ENCODE data around the gene SLC32A1. TPM values are rescaled to one million over a fixed set of nuclear protein-coding genes. Genes with fewer than 3 reads are reported as not detected.

SLC32A1 gene
- total RNA-seq, 1 experiment from 2014 or later: 0.09 TPM

DNA sequence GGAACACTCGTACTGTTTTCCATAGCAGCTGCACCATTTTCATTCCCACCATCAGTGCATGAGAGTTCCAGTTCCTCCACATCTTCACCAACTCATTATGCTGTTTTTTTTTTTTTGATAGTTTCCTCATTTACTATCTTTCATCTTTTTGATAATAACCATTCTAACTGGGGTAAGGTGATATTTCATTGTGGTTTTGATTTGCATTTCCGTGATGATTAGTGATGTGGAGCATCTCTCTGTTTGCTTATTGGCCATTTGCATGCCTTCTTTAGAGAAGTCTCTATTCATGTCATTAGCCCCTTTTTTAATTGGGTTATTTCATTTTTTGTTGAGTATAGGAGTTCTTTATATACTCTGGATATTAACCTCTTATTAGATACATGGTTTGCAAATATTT, 49.9 kb downstream of the SLC32A1 start:
- Mint-ChIP-seq H3K9me3 (peaks cover 19% of the 10 kb centered on the region), H3K36me3 (peaks cover 40% of the 10 kb centered on the region), H3K4me1 (peaks cover 7% of the 10 kb centered on the region), H3K27ac (no peak overlapping the region), H3K4me3 (no peak overlapping the region), H3K27me3 (ENCODE audit: low read depth) (no peaks in the 10 kb centered on the region)
- DNase-seq (ENCODE audit: low spot score) (no peak), ATAC-seq (no peak)
- TF ChIP-seq, protein P1, sequence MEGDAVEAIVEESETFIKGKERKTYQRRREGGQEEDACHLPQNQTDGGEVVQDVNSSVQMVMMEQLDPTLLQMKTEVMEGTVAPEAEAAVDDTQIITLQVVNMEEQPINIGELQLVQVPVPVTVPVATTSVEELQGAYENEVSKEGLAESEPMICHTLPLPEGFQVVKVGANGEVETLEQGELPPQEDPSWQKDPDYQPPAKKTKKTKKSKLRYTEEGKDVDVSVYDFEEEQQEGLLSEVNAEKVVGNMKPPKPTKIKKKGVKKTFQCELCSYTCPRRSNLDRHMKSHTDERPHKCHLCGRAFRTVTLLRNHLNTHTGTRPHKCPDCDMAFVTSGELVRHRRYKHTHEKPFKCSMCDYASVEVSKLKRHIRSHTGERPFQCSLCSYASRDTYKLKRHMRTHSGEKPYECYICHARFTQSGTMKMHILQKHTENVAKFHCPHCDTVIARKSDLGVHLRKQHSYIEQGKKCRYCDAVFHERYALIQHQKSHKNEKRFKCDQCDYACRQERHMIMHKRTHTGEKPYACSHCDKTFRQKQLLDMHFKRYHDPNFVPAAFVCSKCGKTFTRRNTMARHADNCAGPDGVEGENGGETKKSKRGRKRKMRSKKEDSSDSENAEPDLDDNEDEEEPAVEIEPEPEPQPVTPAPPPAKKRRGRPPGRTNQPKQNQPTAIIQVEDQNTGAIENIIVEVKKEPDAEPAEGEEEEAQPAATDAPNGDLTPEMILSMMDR (IDR thresholded peaks at IDR 0.05): no peak
- TF ChIP-seq NR1H2 (CRISPR knock-in tag; IDR thresholded peaks at IDR 0.05) (no peak), GRHL2 (CRISPR knock-in tag; IDR thresholded peaks at IDR 0.05; ENCODE audit: insufficient replicate concordance, severe bottlenecking) (no peak), ZNF219 (CRISPR knock-in tag; IDR thresholded peaks at IDR 0.05; ENCODE audit: borderline replicate concordance) (no peak), NFYB (CRISPR knock-in tag; conservative IDR thresholded peaks at IDR 0.05; ENCODE audit: low read depth) (no peak), ELF4 (CRISPR knock-in tag; IDR thresholded peaks at IDR 0.05; ENCODE audit: low read depth) (no peak), PRRX2 (CRISPR knock-in tag; IDR thresholded peaks at IDR 0.05) (no peak), ZNF281 (CRISPR knock-in tag; IDR thresholded peaks at IDR 0.05) (no peak), JUN (CRISPR knock-in tag; IDR thresholded peaks at IDR 0.05) (no peak), ZNF263 (CRISPR knock-in tag; IDR thresholded peaks at IDR 0.05; ENCODE audit: low read depth) (no peak), RORB (CRISPR knock-in tag; IDR thresholded peaks at IDR 0.05) (no peak), E2F1 (CRISPR knock-in tag; IDR thresholded peaks at IDR 0.05) (no peak), ZNF121 (CRISPR knock-in tag; IDR thresholded peaks at IDR 0.05) (no peak), MYBL2 (CRISPR knock-in tag; IDR thresholded peaks at IDR 0.05) (no peak)
- TF ChIP-seq, protein P2, sequence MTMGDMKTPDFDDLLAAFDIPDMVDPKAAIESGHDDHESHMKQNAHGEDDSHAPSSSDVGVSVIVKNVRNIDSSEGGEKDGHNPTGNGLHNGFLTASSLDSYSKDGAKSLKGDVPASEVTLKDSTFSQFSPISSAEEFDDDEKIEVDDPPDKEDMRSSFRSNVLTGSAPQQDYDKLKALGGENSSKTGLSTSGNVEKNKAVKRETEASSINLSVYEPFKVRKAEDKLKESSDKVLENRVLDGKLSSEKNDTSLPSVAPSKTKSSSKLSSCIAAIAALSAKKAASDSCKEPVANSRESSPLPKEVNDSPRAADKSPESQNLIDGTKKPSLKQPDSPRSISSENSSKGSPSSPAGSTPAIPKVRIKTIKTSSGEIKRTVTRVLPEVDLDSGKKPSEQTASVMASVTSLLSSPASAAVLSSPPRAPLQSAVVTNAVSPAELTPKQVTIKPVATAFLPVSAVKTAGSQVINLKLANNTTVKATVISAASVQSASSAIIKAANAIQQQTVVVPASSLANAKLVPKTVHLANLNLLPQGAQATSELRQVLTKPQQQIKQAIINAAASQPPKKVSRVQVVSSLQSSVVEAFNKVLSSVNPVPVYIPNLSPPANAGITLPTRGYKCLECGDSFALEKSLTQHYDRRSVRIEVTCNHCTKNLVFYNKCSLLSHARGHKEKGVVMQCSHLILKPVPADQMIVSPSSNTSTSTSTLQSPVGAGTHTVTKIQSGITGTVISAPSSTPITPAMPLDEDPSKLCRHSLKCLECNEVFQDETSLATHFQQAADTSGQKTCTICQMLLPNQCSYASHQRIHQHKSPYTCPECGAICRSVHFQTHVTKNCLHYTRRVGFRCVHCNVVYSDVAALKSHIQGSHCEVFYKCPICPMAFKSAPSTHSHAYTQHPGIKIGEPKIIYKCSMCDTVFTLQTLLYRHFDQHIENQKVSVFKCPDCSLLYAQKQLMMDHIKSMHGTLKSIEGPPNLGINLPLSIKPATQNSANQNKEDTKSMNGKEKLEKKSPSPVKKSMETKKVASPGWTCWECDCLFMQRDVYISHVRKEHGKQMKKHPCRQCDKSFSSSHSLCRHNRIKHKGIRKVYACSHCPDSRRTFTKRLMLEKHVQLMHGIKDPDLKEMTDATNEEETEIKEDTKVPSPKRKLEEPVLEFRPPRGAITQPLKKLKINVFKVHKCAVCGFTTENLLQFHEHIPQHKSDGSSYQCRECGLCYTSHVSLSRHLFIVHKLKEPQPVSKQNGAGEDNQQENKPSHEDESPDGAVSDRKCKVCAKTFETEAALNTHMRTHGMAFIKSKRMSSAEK (CRISPR knock-in tag; IDR thresholded peaks at IDR 0.05; ENCODE audit: borderline replicate concordance): no peak
- TF ChIP-seq, protein P3, sequence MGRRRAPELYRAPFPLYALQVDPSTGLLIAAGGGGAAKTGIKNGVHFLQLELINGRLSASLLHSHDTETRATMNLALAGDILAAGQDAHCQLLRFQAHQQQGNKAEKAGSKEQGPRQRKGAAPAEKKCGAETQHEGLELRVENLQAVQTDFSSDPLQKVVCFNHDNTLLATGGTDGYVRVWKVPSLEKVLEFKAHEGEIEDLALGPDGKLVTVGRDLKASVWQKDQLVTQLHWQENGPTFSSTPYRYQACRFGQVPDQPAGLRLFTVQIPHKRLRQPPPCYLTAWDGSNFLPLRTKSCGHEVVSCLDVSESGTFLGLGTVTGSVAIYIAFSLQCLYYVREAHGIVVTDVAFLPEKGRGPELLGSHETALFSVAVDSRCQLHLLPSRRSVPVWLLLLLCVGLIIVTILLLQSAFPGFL (CRISPR knock-in tag; IDR thresholded peaks at IDR 0.05; ENCODE audit: borderline replicate concordance): no peak
- TF ChIP-seq, protein P4, sequence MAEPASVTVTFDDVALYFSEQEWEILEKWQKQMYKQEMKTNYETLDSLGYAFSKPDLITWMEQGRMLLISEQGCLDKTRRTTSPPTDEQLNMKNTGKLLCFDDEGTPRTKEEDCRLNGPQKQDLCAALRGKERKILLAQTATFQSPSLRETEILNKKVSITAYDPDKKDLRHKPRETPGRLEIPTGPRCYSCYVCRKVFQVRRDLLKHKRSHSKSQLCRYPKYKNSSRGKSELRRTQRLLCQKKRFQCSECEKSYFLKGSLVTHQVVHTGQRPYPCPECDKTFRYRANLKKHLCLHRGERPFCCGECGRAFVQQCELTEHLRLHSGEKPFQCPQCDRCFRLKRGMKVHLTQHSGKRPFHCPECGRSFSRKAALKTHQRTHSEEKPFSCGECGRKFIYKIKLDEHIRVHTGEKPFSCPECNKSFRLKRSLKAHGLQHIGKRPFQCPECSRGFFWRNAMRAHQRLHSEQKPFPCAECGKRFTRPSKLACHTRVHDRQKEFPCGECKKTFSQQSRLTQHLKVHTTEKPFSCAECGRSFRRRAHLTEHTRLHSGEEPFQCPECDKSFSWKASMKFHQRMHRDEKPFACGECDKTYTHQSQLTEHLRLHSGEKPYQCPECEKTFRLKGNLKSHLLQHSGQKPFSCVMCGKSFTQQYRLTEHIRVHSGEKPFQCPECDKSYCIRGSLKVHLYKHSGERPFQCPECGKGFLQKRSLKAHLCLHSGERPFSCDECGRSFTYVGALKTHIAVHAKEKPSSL (CRISPR knock-in tag; conservative IDR thresholded peaks at IDR 0.05): no peak
- TF ChIP-seq, protein P5, sequence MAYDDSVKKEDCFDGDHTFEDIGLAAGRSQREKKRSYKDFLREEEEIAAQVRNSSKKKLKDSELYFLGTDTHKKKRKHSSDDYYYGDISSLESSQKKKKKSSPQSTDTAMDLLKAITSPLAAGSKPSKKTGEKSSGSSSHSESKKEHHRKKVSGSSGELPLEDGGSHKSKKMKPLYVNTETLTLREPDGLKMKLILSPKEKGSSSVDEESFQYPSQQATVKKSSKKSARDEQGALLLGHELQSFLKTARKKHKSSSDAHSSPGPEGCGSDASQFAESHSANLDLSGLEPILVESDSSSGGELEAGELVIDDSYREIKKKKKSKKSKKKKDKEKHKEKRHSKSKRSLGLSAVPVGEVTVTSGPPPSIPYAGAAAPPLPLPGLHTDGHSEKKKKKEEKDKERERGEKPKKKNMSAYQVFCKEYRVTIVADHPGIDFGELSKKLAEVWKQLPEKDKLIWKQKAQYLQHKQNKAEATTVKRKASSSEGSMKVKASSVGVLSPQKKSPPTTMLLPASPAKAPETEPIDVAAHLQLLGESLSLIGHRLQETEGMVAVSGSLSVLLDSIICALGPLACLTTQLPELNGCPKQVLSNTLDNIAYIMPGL (CRISPR knock-in tag; IDR thresholded peaks at IDR 0.05): no peak
- TF ChIP-seq, protein P6, sequence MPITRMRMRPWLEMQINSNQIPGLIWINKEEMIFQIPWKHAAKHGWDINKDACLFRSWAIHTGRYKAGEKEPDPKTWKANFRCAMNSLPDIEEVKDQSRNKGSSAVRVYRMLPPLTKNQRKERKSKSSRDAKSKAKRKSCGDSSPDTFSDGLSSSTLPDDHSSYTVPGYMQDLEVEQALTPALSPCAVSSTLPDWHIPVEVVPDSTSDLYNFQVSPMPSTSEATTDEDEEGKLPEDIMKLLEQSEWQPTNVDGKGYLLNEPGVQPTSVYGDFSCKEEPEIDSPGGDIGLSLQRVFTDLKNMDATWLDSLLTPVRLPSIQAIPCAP (CRISPR knock-in tag; IDR thresholded peaks at IDR 0.05): no peak
- TF ChIP-seq, protein P7, sequence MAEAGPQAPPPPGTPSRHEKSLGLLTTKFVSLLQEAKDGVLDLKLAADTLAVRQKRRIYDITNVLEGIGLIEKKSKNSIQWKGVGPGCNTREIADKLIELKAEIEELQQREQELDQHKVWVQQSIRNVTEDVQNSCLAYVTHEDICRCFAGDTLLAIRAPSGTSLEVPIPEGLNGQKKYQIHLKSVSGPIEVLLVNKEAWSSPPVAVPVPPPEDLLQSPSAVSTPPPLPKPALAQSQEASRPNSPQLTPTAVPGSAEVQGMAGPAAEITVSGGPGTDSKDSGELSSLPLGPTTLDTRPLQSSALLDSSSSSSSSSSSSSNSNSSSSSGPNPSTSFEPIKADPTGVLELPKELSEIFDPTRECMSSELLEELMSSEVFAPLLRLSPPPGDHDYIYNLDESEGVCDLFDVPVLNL (CRISPR knock-in tag; IDR thresholded peaks at IDR 0.05; ENCODE audit: borderline replicate concordance, low read depth): no peak
- POLR2A ChIA-PET: no interaction called here
- CTCF ChIA-PET: no interaction called here

All from WTC11 (cell line).